ENCODE measurements around the gene LHFPL2.

DNA sequence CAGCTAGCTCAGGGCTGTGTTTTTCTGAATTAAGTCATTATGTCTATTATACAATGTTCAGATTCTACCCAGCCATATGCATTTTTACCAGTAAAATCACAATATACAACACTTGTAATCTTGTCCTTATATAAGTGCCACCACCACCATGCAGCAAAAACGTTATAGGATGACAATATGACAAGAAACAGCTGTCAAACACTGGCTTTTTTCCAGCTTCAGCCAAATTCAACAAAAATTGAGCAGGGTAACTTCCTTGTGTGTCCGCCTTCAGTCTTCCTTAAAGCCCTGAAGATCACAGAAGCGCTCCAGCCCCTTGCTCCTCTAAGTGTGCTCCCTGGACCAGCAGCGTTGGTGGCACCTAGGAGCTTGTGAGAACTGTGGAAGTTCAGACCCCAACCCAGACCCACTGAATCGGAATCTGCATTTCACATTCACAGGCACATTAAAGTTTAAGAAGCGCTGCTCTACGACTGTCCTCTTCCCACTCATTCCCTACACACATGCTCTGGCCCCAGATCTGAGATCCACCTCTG lies 111.8 kb downstream of the LHFPL2 start:
- TF ChIP-seq, protein P1, sequence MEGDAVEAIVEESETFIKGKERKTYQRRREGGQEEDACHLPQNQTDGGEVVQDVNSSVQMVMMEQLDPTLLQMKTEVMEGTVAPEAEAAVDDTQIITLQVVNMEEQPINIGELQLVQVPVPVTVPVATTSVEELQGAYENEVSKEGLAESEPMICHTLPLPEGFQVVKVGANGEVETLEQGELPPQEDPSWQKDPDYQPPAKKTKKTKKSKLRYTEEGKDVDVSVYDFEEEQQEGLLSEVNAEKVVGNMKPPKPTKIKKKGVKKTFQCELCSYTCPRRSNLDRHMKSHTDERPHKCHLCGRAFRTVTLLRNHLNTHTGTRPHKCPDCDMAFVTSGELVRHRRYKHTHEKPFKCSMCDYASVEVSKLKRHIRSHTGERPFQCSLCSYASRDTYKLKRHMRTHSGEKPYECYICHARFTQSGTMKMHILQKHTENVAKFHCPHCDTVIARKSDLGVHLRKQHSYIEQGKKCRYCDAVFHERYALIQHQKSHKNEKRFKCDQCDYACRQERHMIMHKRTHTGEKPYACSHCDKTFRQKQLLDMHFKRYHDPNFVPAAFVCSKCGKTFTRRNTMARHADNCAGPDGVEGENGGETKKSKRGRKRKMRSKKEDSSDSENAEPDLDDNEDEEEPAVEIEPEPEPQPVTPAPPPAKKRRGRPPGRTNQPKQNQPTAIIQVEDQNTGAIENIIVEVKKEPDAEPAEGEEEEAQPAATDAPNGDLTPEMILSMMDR (IDR thresholded peaks at IDR 0.05; ENCODE audit: insufficient read depth, low read length), result no peak
- TF ChIP-seq POLR2AphosphoS5 (IDR thresholded peaks at IDR 0.05; ENCODE audit: low read depth) (no peak), GABPA (IDR thresholded peaks at IDR 0.05; ENCODE audit: low read depth) (no peak)
